WTC11 (cell line): ENCODE data around the gene BMPR1B. TPM values are rescaled to one million over a fixed set of nuclear protein-coding genes. Genes with fewer than 3 reads are reported as not detected.

Experiments used
- ATAC-seq: fragments of 200-7000 bp; cut with Tn5 transposase; 2 replicates; pipeline ENCODE4 v1.10.0; 2021; ENCODE audit warnings: mild to moderate bottlenecking, moderate library complexity
- CTCF ChIA-PET: fragments of 300-600 bp; sonication (Branson Sonifier 250); formaldehyde crosslinking; loops from one replicate; lab custom pipeline; 2021; ENCODE audit warnings: antibody characterized with exemption; lab: Charles Lee
- POLR2A ChIA-PET: fragments of 350-600 bp; sonication (Branson Sonifier 250); formaldehyde crosslinking; loops from one replicate; lab custom pipeline; 2021; ENCODE audit warnings: antibody characterized with exemption; lab: Charles Lee
- DNase-seq: peaks from one replicate; pipeline ENCODE4 v3.0.0; 2021; ENCODE audit warnings: low spot score
- H3K27ac Mint-ChIP-seq: 2 replicates; pipeline ENCODE4 v1.8.0; 2021; ENCODE audit warnings: mixed read lengths
- H3K27me3 Mint-ChIP-seq: 2 replicates; pipeline ENCODE4 v1.8.0; 2021; ENCODE audit warnings: low read depth, mild to moderate bottlenecking, moderate library complexity, mixed read lengths
- H3K36me3 Mint-ChIP-seq: 2 replicates; pipeline ENCODE4 v1.8.0; 2021; ENCODE audit warnings: mixed read lengths
- H3K4me1 Mint-ChIP-seq: 2 replicates; pipeline ENCODE4 v1.8.0; 2022; ENCODE audit warnings: mixed read lengths
- H3K4me3 Mint-ChIP-seq: 2 replicates; pipeline ENCODE4 v1.8.0; 2021; ENCODE audit warnings: mild to moderate bottlenecking, moderate library complexity, mixed read lengths
- H3K9me3 Mint-ChIP-seq: 2 replicates; pipeline ENCODE4 v1.8.0; 2021; ENCODE audit warnings: mixed read lengths
- ARID4B ChIP-seq: sonication (generic); formaldehyde crosslinking; IDR thresholded peaks from 2 replicates; pipeline ENCODE4 v1.8.0; 2023; ENCODE audit warnings: missing genetic modification reagents, mild to moderate bottlenecking, borderline replicate concordance
- ATF6 ChIP-seq: sonication (generic); formaldehyde crosslinking; IDR thresholded peaks from 2 replicates; pipeline ENCODE4 v1.8.1; 2023; ENCODE audit warnings: mild to moderate bottlenecking, missing genetic modification reagents
- CREM ChIP-seq: sonication (generic); formaldehyde crosslinking; IDR thresholded peaks from 2 replicates; pipeline ENCODE4 v1.8.1; 2022; ENCODE audit warnings: mild to moderate bottlenecking, missing genetic modification reagents, moderate library complexity
- E2F4 ChIP-seq: sonication (generic); formaldehyde crosslinking; IDR thresholded peaks from 2 replicates; pipeline ENCODE4 v1.8.1; 2022; ENCODE audit warnings: low read depth, mild to moderate bottlenecking, moderate library complexity, missing genetic modification reagents, borderline replicate concordance
- EMX1 ChIP-seq: fragments of 250-450 bp; sonication (Bioruptor Pico); IDR thresholded peaks from 2 replicates; pipeline ENCODE4 v1.8.0; 2021; ENCODE audit warnings: mild to moderate bottlenecking
- FOXJ3 ChIP-seq: sonication (generic); formaldehyde crosslinking; IDR thresholded peaks from 2 replicates; pipeline ENCODE4 v1.9.0; 2021; ENCODE audit warnings: missing genetic modification reagents, mild to moderate bottlenecking, borderline replicate concordance
- MLX ChIP-seq: sonication (generic); formaldehyde crosslinking; IDR thresholded peaks from 2 replicates; pipeline ENCODE4 v1.8.1; 2023; ENCODE audit warnings: mild to moderate bottlenecking, missing genetic modification reagents, moderate library complexity
- MXD4 ChIP-seq: fragments of 250-450 bp; sonication (Bioruptor Pico); IDR thresholded peaks from 2 replicates; pipeline ENCODE4 v1.8.0; 2021; ENCODE audit warnings: mild to moderate bottlenecking, moderate library complexity, borderline replicate concordance
- OVOL2 ChIP-seq: fragments of 250-450 bp; sonication (Bioruptor Pico); IDR thresholded peaks from 2 replicates; pipeline ENCODE4 v1.9.0; 2021; ENCODE audit warnings: mild to moderate bottlenecking, borderline replicate concordance
- PRDM15 ChIP-seq: sonication (generic); formaldehyde crosslinking; IDR thresholded peaks from 2 replicates; pipeline ENCODE4 v1.8.0; 2022; ENCODE audit warnings: missing genetic modification reagents
- ZMAT4 ChIP-seq: fragments of 250-450 bp; sonication (Bioruptor Pico); IDR thresholded peaks from 2 replicates; pipeline ENCODE4 v1.9.0; 2021; ENCODE audit warnings: mild to moderate bottlenecking
- ZNF121 ChIP-seq: sonication (generic); formaldehyde crosslinking; IDR thresholded peaks from 2 replicates; pipeline ENCODE4 v1.8.0; 2023; ENCODE audit warnings: missing genetic modification reagents
- ZNF281 ChIP-seq: sonication (generic); formaldehyde crosslinking; IDR thresholded peaks from 2 replicates; pipeline ENCODE4 v1.8.0; 2023; ENCODE audit warnings: mild to moderate bottlenecking, missing genetic modification reagents
- ZNF396 ChIP-seq: fragments of 250-450 bp; sonication (Bioruptor Pico); IDR thresholded peaks from 2 replicates; pipeline ENCODE4 v1.8.0; 2021; ENCODE audit warnings: mild to moderate bottlenecking, moderate library complexity, borderline replicate concordance
- total RNA-seq: library from RNA; stranded (reverse); gene quantifications from 3 replicates; pipeline ENCODE4 v1.2.3, GENCODE V29; 2021
- TF ChIP-seq, protein P1 (sequence below): sonication (generic); formaldehyde crosslinking; IDR thresholded peaks from 2 replicates; pipeline ENCODE4 v1.8.1; 2022; ENCODE audit warnings: missing genetic modification reagents, borderline replicate concordance
- TF ChIP-seq, protein P2 (sequence below): sonication (generic); formaldehyde crosslinking; IDR thresholded peaks from 2 replicates; pipeline ENCODE4 v1.8.1; 2023; ENCODE audit warnings: mild to moderate bottlenecking, missing genetic modification reagents

Gene BMPR1B
- total RNA-seq, 1 experiment from 2014 or later, result 0.77 TPM

DNA sequence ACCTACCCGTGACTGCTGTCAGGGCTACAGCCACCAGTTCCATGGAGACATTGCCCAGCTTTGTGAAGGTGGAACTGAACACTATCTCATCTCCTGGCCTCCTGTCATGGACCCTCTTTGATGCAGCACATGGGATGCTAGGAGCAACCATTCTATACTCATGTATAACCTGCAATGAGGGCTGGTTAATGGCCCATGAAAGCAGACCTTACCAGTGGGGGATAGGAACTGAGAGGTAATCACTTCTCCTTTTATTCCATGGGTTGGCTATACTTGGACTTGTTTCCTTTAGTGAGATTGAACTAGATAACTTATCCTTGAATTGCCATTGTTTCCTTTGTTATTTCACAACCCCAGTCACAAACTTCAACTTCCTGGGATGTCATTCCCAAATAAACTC is 310.6 kb downstream of the BMPR1B start (continued):
- TF ChIP-seq, protein P1, sequence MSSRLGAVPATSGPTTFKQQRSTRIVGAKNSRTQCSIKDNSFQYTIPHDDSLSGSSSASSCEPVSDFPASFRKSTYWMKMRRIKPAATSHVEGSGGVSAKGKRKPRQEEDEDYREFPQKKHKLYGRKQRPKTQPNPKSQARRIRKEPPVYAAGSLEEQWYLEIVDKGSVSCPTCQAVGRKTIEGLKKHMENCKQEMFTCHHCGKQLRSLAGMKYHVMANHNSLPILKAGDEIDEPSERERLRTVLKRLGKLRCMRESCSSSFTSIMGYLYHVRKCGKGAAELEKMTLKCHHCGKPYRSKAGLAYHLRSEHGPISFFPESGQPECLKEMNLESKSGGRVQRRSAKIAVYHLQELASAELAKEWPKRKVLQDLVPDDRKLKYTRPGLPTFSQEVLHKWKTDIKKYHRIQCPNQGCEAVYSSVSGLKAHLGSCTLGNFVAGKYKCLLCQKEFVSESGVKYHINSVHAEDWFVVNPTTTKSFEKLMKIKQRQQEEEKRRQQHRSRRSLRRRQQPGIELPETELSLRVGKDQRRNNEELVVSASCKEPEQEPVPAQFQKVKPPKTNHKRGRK (CRISPR knock-in tag), result no peak

GRCh38 chr4:95068818-95069478 is 311.2 kb downstream of the BMPR1B start:
- H3K4me1 Mint-ChIP-seq, result peaks cover 3% of the 10 kb centered on the region; the same call in 1 of the 2 replicates
- H3K27ac Mint-ChIP-seq, result no peak overlapping the region
- no peak overlapping the region for H3K4me3 Mint-ChIP-seq
- no peaks in the 10 kb centered on the region for H3K27me3 Mint-ChIP-seq
- CTCF ChIA-PET, result no interaction called here
- DNase-seq (no peak), ATAC-seq (no peak)
- H3K9me3 Mint-ChIP-seq, result peaks cover 19% of the 10 kb centered on the region
- POLR2A ChIA-PET, result no interaction called here
- H3K36me3 Mint-ChIP-seq, result no peaks in the 10 kb centered on the region
- no peak for TF ChIP-seq ZNF396 (CRISPR knock-in tag)
- no peak for TF ChIP-seq EMX1 (CRISPR knock-in tag)
- no peak for TF ChIP-seq ZNF121 (CRISPR knock-in tag)
- no peak for TF ChIP-seq PRDM15 (CRISPR knock-in tag)
- TF ChIP-seq E2F4 (CRISPR knock-in tag), result no peak
- TF ChIP-seq, protein P2, sequence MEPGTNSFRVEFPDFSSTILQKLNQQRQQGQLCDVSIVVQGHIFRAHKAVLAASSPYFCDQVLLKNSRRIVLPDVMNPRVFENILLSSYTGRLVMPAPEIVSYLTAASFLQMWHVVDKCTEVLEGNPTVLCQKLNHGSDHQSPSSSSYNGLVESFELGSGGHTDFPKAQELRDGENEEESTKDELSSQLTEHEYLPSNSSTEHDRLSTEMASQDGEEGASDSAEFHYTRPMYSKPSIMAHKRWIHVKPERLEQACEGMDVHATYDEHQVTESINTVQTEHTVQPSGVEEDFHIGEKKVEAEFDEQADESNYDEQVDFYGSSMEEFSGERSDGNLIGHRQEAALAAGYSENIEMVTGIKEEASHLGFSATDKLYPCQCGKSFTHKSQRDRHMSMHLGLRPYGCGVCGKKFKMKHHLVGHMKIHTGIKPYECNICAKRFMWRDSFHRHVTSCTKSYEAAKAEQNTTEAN (CRISPR knock-in tag), result no peak
- TF ChIP-seq ATF6 (CRISPR knock-in tag), result no peak
- no peak for TF ChIP-seq ZMAT4 (CRISPR knock-in tag)
- TF ChIP-seq FOXJ3, result no peak
- no peak for TF ChIP-seq ARID4B
- TF ChIP-seq MLX, result no peak
- TF ChIP-seq CREM, result no peak
- no peak for TF ChIP-seq MXD4 (CRISPR knock-in tag)
- TF ChIP-seq ZNF281 (CRISPR knock-in tag), result no peak
- no peak for TF ChIP-seq OVOL2
